A549 (cell line): ENCODE data around the gene WDFY1. TPM values are rescaled to one million over a fixed set of nuclear protein-coding genes. Genes with fewer than 3 reads are reported as not detected.

Source experiments
- ATAC-seq, 2 experiments: fragments of 200-7000 bp in 1 of 2; fragments of >200 bp in 1 of 2; cut with Nextera tagmentation in 1 of 2; cut with Tn5 transposase in 1 of 2; 3 replicates each; pipeline versions ENCODE4 v1.8.0 to v1.9.1; 2018 to 2020; ENCODE audit warnings: mild to moderate bottlenecking in 1 of 2, moderate library complexity in 1 of 2
- CTCF ChIA-PET: fragments of 300-600 bp; sonication (Branson Sonifier 250); formaldehyde crosslinking; extraction: SDS; loops from one replicate; lab custom pipeline; 2021; ENCODE audit warnings: antibody characterized with exemption, inconsistent platforms; lab: Yijun Ruan, JAX
- POLR2A ChIA-PET: fragments of 350-600 bp; formaldehyde crosslinking; extraction: SDS; loops from one replicate; lab custom pipeline; 2021; ENCODE audit warnings: antibody characterized with exemption, inconsistent platforms; lab: Yijun Ruan, JAX
- DNase-seq, 2 experiments: peaks; one replicate each; pipeline versions ENCODE4 v3.0.0 to v3.0.0-alpha.2; 2011 to 2016; ENCODE audit warnings: low read depth in 1 of 2, low spot score in 1 of 2
- FAIRE-seq: peaks from 2 replicates; lab custom pipeline; 2011; peaks lifted over from hg19 to GRCh38; lab: Jason Lieb, UNC
- H3K27ac ChIP-seq, 2 experiments: fragments of >200 bp; sonication (Bioruptor Twin); formaldehyde crosslinking; 3 replicates each; pipeline ENCODE4 v1.5.1; 2016 to 2017
- H3K4me1 ChIP-seq: fragments of >200 bp; sonication (Bioruptor Twin); formaldehyde crosslinking; 3 replicates; pipeline ENCODE4 v1.6.1; 2016
- H3K4me2 ChIP-seq: fragments of >200 bp; sonication (Bioruptor Twin); formaldehyde crosslinking; 3 replicates; pipeline ENCODE4 v1.6.1; 2016
- H3K4me3 ChIP-seq: fragments of >200 bp; sonication (Bioruptor Twin); formaldehyde crosslinking; 3 replicates; pipeline ENCODE4 v1.5.1; 2016
- H3K9me3 ChIP-seq: fragments of >200 bp; sonication (Bioruptor Twin); formaldehyde crosslinking; 3 replicates; pipeline ENCODE4 v1.6.1; 2016
- ATOH8 ChIP-seq: fragments of 250-450 bp; sonication (Bioruptor Pico); IDR thresholded peaks from 2 replicates; pipeline ENCODE4 v1.5.0; 2020; ENCODE audit warnings: low read depth, mild to moderate bottlenecking, moderate library complexity
- CHD2 ChIP-seq: fragments of 150-350 bp; IDR thresholded peaks from 2 replicates; pipeline ENCODE4 v1.6.1; 2014; ENCODE audit warnings: low read length; ENCODE audit not compliant: partially characterized antibody
- EHMT2 ChIP-seq: fragments of 200-600 bp; sonication (generic); IDR thresholded peaks from 2 replicates; pipeline ENCODE4 v1.6.1; 2016; ENCODE audit warnings: antibody characterized with exemption, low read depth, mild to moderate bottlenecking, moderate library complexity
- ELK1 ChIP-seq: fragments of 150-350 bp; IDR thresholded peaks from 2 replicates; pipeline ENCODE4 v1.6.1; 2014; ENCODE audit warnings: low read depth, mild to moderate bottlenecking, low read length
- ESRRA ChIP-seq: fragments of 150-350 bp; IDR thresholded peaks from 2 replicates; pipeline ENCODE4 v1.6.1; 2014; ENCODE audit warnings: mild to moderate bottlenecking, low read length, borderline replicate concordance
- FOSL2 ChIP-seq, 2 experiments: fragments of 450-650 bp in 1 of 2; fragments of >200 bp in 1 of 2; sonication (Bioruptor Twin) in 1 of 2; formaldehyde crosslinking; IDR thresholded peaks; 2 replicates each; pipeline versions ENCODE4 v1.5.0 to v1.6.1; 2016 to 2020; ENCODE audit warnings: mild to moderate bottlenecking in 1 of 2, moderate library complexity in 1 of 2
- HDAC2 ChIP-seq: fragments of 200-600 bp; sonication (generic); IDR thresholded peaks from 2 replicates; pipeline ENCODE4 v1.6.1; 2016
- HOXA7 ChIP-seq: fragments of 250-450 bp; sonication (Bioruptor Pico); IDR thresholded peaks from 2 replicates; pipeline ENCODE4 v1.5.0; 2020; ENCODE audit warnings: mild to moderate bottlenecking, moderate library complexity
- HOXB13 ChIP-seq: fragments of 250-450 bp; sonication (Bioruptor Pico); IDR thresholded peaks from 2 replicates; pipeline ENCODE4 v1.5.0; 2020; ENCODE audit warnings: low read depth, mild to moderate bottlenecking, moderate library complexity
- HOXB5 ChIP-seq: fragments of 250-450 bp; sonication (Bioruptor Pico); IDR thresholded peaks from 2 replicates; pipeline ENCODE4 v1.5.0; 2020; ENCODE audit warnings: mild to moderate bottlenecking, moderate library complexity
- MAFK ChIP-seq: fragments of 450-650 bp; IDR thresholded peaks from 2 replicates; pipeline ENCODE4 v1.6.1; 2014; ENCODE audit not compliant: partially characterized antibody
- NPAS2 ChIP-seq: fragments of 250-450 bp; sonication (Bioruptor Pico); IDR thresholded peaks from 2 replicates; pipeline ENCODE4 v1.8.0; 2022; ENCODE audit warnings: mild to moderate bottlenecking, moderate library complexity, borderline replicate concordance
- PHF8 ChIP-seq: fragments of 200-600 bp; sonication (generic); IDR thresholded peaks from 2 replicates; pipeline ENCODE4 v1.6.1; 2016; ENCODE audit warnings: low read depth, mild to moderate bottlenecking, antibody characterized with exemption, moderate library complexity, borderline replicate concordance
- POLR2AphosphoS2 ChIP-seq: conservative IDR thresholded peaks from 2 replicates; pipeline ENCODE4 v1.6.1; 2012; ENCODE audit warnings: low read length, improper control_type of control experiment, inconsistent platforms
- RCOR1 ChIP-seq: fragments of 150-350 bp; IDR thresholded peaks from 2 replicates; pipeline ENCODE4 v1.6.1; 2014; ENCODE audit warnings: antibody characterized with exemption, low read length, low read depth
- RNF2 ChIP-seq: fragments of 200-600 bp; sonication (generic); IDR thresholded peaks from 2 replicates; pipeline ENCODE4 v1.6.1; 2016; ENCODE audit warnings: low read depth, mild to moderate bottlenecking, antibody characterized with exemption, moderate library complexity, borderline replicate concordance
- ZC3H11A ChIP-seq: fragments of 450-650 bp; IDR thresholded peaks from 2 replicates; pipeline ENCODE4 v1.6.1; 2014; ENCODE audit warnings: antibody characterized with exemption, mild to moderate bottlenecking
- ZFP36 ChIP-seq: fragments of 450-650 bp; IDR thresholded peaks from 2 replicates; pipeline ENCODE4 v1.6.1; 2014; ENCODE audit warnings: borderline replicate concordance; ENCODE audit not compliant: partially characterized antibody
- WGBS: methylation state at CpG from one replicate; pipeline ENCODE4 v1.1.6; 2017; ENCODE audit errors: missing lambda C conversion rate; 5-methylcytosine and 5-hydroxymethylcytosine counted together
- polyA plus RNA-seq, 4 experiments: library from polyadenylated mRNA; depleted of rRNA in 3 of 4; stranded (reverse); fragments of >200 nt; fragmentation: RNase III in 1 of 4; extraction: RNeasy Plus Mini Kit Qiagen cat#74134 plus additional on column Dnase treatment in 1 of 4; gene quantifications; 2 replicates in 3 of 4; 3 replicates in 1 of 4; pipeline ENCODE4 v1.2.3, GENCODE V29; 2011 to 2017
- TF ChIP-seq, protein P1 (sequence below): fragments of 450-650 bp; IDR thresholded peaks from 2 replicates; pipeline ENCODE4 v1.6.1; 2014; ENCODE audit warnings: antibody characterized with exemption
- TF ChIP-seq, protein P2 (sequence below): IDR thresholded peaks from 2 replicates; pipeline ENCODE4 v1.6.1; 2012

Gene WDFY1
- polyA plus RNA-seq, 2 of the 4 experiments (the other 2 are of a cell fraction): 38.7 to 70.8 TPM

DNA sequence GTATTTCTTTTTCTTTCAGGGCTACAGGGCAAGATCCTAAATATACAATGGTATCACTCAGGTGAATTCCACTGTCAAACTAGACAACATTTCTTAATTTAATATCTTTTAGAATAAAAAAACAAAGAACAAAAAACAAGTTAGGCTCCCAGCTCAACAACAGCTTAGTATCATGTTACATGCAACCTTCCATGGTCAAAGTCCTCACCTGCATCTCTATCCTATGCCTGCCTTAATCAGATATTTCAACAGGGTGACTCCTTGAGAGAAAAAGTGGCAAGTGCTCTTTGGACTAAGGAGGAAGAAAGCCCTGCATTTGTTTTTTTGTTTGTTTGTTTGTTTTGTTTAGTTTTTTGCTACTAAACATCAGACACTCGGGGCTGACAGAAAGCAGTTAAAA, 50.2 kb downstream of the WDFY1 start (continued):
- no peak for TF ChIP-seq PHF8
- TF ChIP-seq ELK1: no peak
- TF ChIP-seq ATOH8 (CRISPR knock-in tag): no peak

DNA sequence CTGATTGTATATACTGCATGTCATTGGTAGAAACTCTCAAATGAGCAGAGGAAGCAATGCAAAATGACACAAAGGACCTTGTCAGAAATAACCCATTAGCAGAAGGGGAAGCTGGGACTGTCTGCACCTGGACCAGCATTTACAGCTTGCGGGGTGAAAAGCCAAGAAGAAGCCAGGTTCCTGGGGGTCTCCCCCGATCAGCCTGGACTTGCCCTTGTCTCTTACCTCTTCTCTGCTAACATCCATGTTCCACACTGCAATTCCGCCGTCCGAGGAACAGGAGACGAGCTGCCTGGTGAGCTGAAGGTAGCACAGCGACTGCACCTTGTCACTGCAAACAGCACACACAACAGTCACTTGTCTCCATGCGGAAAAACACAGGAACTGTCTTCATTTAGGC, 51.1 kb downstream of the WDFY1 start:
- POLR2A ChIA-PET: no interaction called here
- no peak for TF ChIP-seq ESRRA
- WGBS: 94% methylated on average over 8 of the region's 8 CpGs
- Histone ChIP-seq H3K4me2 (no peak overlapping the region), H3K4me1 (peaks cover 13% of the 10 kb centered on the region), H3K4me3 (no peak overlapping the region), H3K27ac (no peak overlapping the region), H3K9me3 (no peaks in the 10 kb centered on the region)
- no peak for DNase-seq
- CTCF ChIA-PET: no interaction called here
- no peak; a peak in 1 of 6 replicates for ATAC-seq
- no peak for FAIRE-seq

DNA sequence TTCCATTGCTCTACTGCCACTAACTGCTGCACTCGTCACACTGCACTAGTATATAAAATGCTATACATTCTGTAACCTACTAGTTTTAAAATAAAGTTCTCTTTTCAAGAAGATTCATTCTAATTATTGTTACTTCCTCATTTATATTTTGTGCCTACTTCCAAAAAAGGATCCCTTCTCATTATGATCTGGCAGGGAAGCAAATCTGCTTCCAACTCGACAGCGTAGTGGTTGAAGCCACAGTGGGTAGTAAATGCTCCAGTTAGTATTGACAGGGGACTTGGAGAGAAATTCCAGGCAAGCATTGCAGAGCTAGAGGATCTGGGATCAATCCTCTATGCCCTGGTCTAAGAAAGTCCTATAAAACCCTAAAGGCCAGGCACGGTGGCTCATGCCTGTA, 54.4 kb downstream of the WDFY1 start:
- ATAC-seq (no peak), FAIRE-seq (no peak), DNase-seq (no peak)
- Histone ChIP-seq H3K9me3 (no peaks in the 10 kb centered on the region), H3K4me2 (no peak overlapping the region), H3K4me3 (no peak overlapping the region), H3K27ac (no peak overlapping the region), H3K4me1 (peaks cover 23% of the 10 kb centered on the region)
- POLR2A ChIA-PET: no interaction called here
- CTCF ChIA-PET: interaction anchor here (1.4 kb wide), 1 partner anchor 18 kb away, joined by 3 read pairs; no protein-coding TSS in a partner anchor
- WGBS: 69% methylated on average over 4 of the region's 4 CpGs
- TF ChIP-seq, protein P1, sequence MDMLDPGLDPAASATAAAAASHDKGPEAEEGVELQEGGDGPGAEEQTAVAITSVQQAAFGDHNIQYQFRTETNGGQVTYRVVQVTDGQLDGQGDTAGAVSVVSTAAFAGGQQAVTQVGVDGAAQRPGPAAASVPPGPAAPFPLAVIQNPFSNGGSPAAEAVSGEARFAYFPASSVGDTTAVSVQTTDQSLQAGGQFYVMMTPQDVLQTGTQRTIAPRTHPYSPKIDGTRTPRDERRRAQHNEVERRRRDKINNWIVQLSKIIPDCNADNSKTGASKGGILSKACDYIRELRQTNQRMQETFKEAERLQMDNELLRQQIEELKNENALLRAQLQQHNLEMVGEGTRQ: no peak
- TF ChIP-seq RCOR1 (no peak), EHMT2 (no peak), NPAS2 (CRISPR knock-in tag) (no peak), RNF2 (no peak), POLR2AphosphoS2 (no peak), ZFP36 (no peak), CHD2 (no peak), HOXB5 (no peak), MAFK (no peak), ELK1 (no peak), HDAC2 (no peak), ZC3H11A (no peak), FOSL2 (IDR thresholded peaks at IDR 0.05) (no peak), FOSL2 (CRISPR knock-in tag; IDR thresholded peaks at IDR 0.05) (no peak), HOXB13 (no peak), HOXA7 (CRISPR knock-in tag) (no peak)
- TF ChIP-seq, protein P2, sequence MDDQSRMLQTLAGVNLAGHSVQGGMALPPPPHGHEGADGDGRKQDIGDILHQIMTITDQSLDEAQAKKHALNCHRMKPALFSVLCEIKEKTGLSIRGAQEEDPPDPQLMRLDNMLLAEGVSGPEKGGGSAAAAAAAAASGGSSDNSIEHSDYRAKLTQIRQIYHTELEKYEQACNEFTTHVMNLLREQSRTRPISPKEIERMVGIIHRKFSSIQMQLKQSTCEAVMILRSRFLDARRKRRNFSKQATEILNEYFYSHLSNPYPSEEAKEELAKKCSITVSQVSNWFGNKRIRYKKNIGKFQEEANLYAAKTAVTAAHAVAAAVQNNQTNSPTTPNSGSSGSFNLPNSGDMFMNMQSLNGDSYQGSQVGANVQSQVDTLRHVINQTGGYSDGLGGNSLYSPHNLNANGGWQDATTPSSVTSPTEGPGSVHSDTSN: no peak
